K562 (cell line): ENCODE results near the gene SARS1. TPM values are rescaled to one million over a fixed set of nuclear protein-coding genes. Genes with fewer than 3 reads are reported as not detected.

Experiments used
- ARID1B ChIP-seq: fragments of 450-650 bp; IDR thresholded peaks from 2 replicates; pipeline ENCODE4 v1.6.1; 2016; ENCODE audit warnings: antibody characterized with exemption, mild to moderate bottlenecking, inconsistent platforms
- ARID4B ChIP-seq: sonication (generic); formaldehyde crosslinking; IDR thresholded peaks from 2 replicates; pipeline ENCODE4 v1.8.0; 2022; ENCODE audit warnings: mild to moderate bottlenecking, missing genetic modification reagents
- ATF7 ChIP-seq: fragments of 450-650 bp; IDR thresholded peaks from 2 replicates; pipeline ENCODE4 v1.7.1; 2014; ENCODE audit warnings: mild to moderate bottlenecking, moderate library complexity
- ETV5 ChIP-seq: sonication (generic); formaldehyde crosslinking; IDR thresholded peaks from 2 replicates; pipeline ENCODE4 v1.4.0; 2020; ENCODE audit warnings: low read depth, mild to moderate bottlenecking, missing genetic modification reagents
- HMG20A ChIP-seq: fragments of 450-650 bp; formaldehyde crosslinking; conservative IDR thresholded peaks from 2 replicates; pipeline ENCODE4 v1.4.0; 2020; ENCODE audit warnings: mild to moderate bottlenecking, mixed read lengths
- ID3 ChIP-seq, 2 experiments: fragments of 250-450 bp in 1 of 2; fragments of 450-650 bp in 1 of 2; sonication (Bioruptor Pico) in 1 of 2; IDR thresholded peaks; 2 replicates each; pipeline versions ENCODE4 v1.6.1 to v1.8.0; 2016 to 2021; ENCODE audit warnings: mild to moderate bottlenecking in 2 of 2, moderate library complexity in 2 of 2, missing compliant biosample characterization in 1 of 2, missing genetic modification characterization in 1 of 2
- JUN ChIP-seq, 2 experiments: sonication (generic) in 1 of 2; formaldehyde crosslinking in 1 of 2; IDR thresholded peaks; 2 replicates each; pipeline versions ENCODE4 v1.6.1 to v1.8.0; 2012 to 2022; ENCODE audit warnings: borderline replicate concordance in 2 of 2, mild to moderate bottlenecking in 2 of 2, improper control_type of control experiment in 1 of 2, low read depth in 1 of 2, low read length in 1 of 2, missing genetic modification reagents in 1 of 2
- MAFK ChIP-seq: IDR thresholded peaks from 2 replicates; pipeline ENCODE4 v1.6.1; 2011; ENCODE audit warnings: low read length, improper control_type of control experiment
- POLR2AphosphoS2 ChIP-seq: IDR thresholded peaks from 2 replicates; pipeline ENCODE4 v1.6.1; 2012; ENCODE audit warnings: low read length, improper control_type of control experiment
- PRDM10 ChIP-seq: fragments of 450-650 bp; IDR thresholded peaks from 2 replicates; pipeline ENCODE4 v1.6.1; 2018; ENCODE audit not compliant: partially characterized antibody
- TAF9B ChIP-seq: fragments of 450-650 bp; IDR thresholded peaks from 2 replicates; pipeline ENCODE4 v1.6.1; 2018; ENCODE audit warnings: mild to moderate bottlenecking; ENCODE audit not compliant: partially characterized antibody
- ZBED1 ChIP-seq: IDR thresholded peaks from 2 replicates; pipeline ENCODE4 v1.6.1; 2014
- ZFX ChIP-seq: sonication (generic); formaldehyde crosslinking; IDR thresholded peaks from 2 replicates; pipeline ENCODE4 v1.8.0; 2022; ENCODE audit warnings: mild to moderate bottlenecking, missing genetic modification reagents, moderate library complexity
- ZNF639 ChIP-seq, 2 experiments: fragments of 200-800 bp in 1 of 2; sonication (Bioruptor generic) in 1 of 2; sonication (generic) in 1 of 2; formaldehyde crosslinking in 1 of 2; IDR thresholded peaks in 1 of 2; conservative IDR thresholded peaks in 1 of 2; 2 replicates each; pipeline versions ENCODE4 v1.5.0 to v1.6.1; 2016 to 2020; ENCODE audit warnings: missing compliant biosample characterization in 1 of 2, missing genetic modification characterization in 1 of 2, missing genetic modification reagents in 1 of 2
- polyA plus RNA-seq, 8 experiments: library from polyadenylated mRNA; depleted of rRNA in 4 of 8; stranded (reverse) in 5 of 8; unstranded in 3 of 8; fragments of >200 nt; fragmentation: Nextera tagmentation in 2 of 8; fragmentation: Illumina TruSeq in 1 of 8; extraction: Ambion mirVana in 2 of 8; extraction: Trizol in 1 of 8; gene quantifications; 2 replicates each; pipeline versions ENCODE4 v1.2.1 to v1.2.3, GENCODE V29; 2011 to 2014; ENCODE audit warnings: inconsistent platforms in 1 of 8, missing spikeins in 1 of 8
- total RNA-seq, 7 experiments: library from RNA; depleted of rRNA in 6 of 7; stranded (reverse); fragments of >200 nt in 6 of 7; fragmentation: Illumina TruSeq in 2 of 7; extraction: Trizol in 2 of 7; gene quantifications; 2 replicates each; pipeline versions ENCODE4 v1.2.1 to v1.2.3, GENCODE V29; 2011 to 2021; ENCODE audit warnings: low replicate concordance in 1 of 7

Gene SARS1
- total and polyA plus RNA-seq, 9 of the 15 experiments (the other 6 are each of a cell fraction or from before 2014, with no cell fraction given) = 221 to 623 (median 254) TPM

- TF ChIP-seq ZNF639 (CRISPR knock-in tag; conservative IDR thresholded peaks at IDR 0.05 in 1 of 2, IDR thresholded peaks at IDR 0.05 in 1 of 2) (0 out of 4 replicates have a peak, but pooled peaks of 1 of the 2 experiments have one; percentile 2), HMG20A (CRISPR knock-in tag) (peak; percentile 88), PRDM10 (no peak), TAF9B (peak; percentile 66), JUN (IDR thresholded peaks at IDR 0.05; ENCODE audit: borderline replicate concordance, low read depth, low read length) (peak; percentile 89), JUN (CRISPR knock-in tag; IDR thresholded peaks at IDR 0.05; ENCODE audit: borderline replicate concordance) (no peak), ZBED1 (peak; percentile 62; the same call in 1 of the 2 replicates), ZFX (CRISPR knock-in tag) (0 out of 2 replicates have a peak, but pooled peaks have one; percentile 36), ARID4B (CRISPR knock-in tag) (no peak; the same call in 1 of the 2 replicates), ETV5 (CRISPR knock-in tag) (peak; percentile 89), MAFK (peak; percentile 43; the same call in 1 of the 2 replicates), ATF7 (peak; percentile 94), POLR2AphosphoS2 (no peak), ARID1B (peak; percentile 84), ID3 (CRISPR knock-in tag; IDR thresholded peaks at IDR 0.05) (no peak), ID3 (tag; IDR thresholded peaks at IDR 0.05) (peak; percentile 77; the same call in 1 of the 2 replicates)
Observed at GRCh38 chr1:109214695-109215623, 1.2 kb downstream of the SARS1 start (continued).
